ENCODE data around the gene KLHL29.

The KLHL29 gene

DNA sequence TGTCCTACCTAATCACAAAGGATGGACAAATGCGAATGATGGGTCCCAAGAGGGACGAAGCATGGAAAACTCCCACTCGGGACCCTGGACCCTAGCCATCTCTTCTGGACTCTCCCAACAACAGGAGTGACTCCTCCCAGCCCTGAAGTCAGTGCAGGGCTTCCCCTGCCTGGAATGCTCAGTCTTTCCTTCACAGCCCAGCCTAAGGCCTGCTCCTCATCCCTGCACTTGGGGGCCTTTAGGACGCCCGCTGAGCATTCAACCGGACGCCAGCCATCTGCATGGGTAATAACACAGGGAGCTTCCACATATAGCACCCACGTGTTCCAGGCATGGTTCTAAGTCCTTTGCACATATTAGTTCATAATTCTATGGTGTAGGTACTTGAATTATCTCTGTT lies 237.5 kb downstream of the KLHL29 start:
- DNase-seq = no peak

DNA sequence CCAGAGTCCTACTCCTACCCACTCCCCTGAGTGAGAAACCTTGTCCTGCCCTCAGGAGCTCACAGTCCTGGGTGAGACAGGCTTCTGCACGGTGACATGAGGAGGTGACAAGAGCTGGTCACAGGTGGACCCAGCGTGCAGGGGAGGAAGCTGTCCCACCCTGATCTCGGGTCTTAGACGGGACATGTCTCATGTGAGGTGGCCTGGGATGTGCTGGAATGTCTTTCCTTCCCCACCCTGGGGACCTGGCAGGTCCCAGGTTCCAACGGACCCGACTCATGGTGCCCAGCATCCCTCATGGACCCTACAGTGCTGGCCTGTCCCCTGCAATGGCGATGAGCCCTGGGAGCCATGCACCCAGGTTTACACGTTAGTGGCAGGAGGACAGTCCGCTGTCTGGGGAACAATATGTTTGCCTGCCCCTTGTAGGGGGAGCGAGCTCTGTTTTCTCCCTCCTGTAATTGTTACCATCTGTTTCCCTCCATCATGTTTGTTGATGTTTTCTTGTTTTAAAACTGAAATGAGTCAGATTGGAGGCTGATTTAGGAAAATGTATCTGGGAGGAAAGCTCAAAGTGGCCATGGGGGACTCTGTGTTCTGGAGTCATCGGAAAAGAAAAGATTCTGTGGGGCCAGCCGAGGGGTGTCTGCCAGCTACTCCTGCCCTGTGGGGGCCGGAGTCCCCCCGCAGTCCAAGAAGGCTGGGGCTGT lies 238.1 kb downstream of the KLHL29 start:
- no peak for DNase-seq

DNA sequence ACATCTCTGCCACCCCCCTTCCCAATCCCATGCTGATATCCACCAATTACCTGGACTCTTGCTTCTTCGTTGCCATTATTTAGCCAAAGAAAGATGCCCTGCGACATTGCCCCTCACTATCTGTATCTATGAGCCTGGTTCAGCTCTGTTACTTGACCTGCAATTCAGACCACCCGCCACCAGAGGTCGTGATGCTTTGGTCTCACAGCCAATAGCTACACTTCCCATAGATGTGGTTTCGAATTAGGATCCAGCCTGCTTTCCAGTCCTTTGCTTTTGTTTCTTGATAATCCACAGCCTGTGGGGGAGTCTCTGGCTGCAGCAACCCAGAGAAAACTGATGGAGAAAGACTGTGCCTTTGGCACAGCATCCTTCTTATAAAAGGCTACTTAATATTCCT lies 239.4 kb downstream of the KLHL29 start:
- DNase-seq = no peak

DNA sequence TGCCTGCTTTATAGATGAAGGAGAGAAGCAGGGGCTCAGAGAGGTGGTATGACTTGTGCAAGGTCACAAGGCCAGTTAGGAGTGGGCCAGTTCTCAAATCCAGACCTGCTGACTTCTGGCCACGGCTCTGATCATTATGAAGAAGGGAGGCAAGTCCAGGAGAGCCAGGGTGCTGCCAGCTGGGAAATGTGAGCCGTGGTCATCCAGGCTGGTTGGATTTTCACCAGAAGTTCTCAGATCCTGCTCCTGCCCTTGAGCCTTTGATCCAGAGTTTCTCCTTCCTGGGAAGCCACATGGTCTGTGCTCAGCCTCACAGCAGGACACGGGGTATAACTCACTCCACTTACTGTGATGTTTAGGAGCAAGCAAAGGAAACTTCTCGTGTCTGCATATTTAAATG lies 239.9 kb downstream of the KLHL29 start:
- DNase-seq = no peak

DNA sequence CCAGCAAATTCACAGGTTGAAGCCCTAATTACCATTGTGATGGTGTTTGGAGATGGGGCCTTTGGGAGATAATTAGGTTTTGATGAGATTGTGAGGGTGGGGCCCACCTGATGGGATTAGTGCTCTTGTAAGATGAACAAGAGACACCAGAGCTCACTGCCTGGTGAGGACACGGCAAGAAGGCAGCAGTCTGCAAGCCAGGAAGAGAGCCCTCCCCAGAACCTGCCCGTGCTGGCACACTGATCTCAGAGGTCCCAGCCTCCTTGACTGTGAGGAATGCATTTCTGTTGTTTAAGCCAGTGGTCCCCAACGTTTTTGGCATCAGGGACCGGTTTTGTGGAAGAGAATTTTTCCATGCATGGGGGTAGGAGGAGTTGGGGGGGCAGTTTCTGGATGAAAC lies 240.7 kb downstream of the KLHL29 start:
- DNase-seq = no peak

DNA sequence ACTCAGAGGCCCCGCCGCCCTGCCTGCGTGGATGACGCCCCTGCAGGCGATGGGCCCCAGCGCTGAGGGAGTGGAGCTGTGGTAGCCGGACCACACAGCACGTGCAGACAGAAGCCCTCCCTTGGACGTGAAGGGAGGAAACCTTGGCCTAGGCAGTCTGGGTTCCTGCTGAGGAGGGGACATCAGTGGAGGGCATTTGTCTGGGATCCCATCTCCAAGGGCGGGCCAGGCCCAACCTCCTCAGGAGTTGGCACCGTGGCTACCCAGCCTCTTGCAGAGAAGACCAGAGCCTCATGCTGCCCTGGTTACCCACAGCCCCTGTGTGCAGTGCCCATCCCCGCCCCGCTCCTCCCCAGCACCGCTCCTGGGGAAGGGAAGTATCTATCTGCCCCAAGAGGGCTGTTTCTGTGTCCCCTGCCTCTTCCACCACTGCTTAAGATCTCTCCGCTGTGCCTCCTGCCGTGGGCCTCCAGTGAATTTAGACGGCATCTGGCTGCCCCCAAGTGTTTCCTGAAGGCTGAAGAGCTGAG lies 241.8 kb downstream of the KLHL29 start:
- DNase-seq = no peak

DNA sequence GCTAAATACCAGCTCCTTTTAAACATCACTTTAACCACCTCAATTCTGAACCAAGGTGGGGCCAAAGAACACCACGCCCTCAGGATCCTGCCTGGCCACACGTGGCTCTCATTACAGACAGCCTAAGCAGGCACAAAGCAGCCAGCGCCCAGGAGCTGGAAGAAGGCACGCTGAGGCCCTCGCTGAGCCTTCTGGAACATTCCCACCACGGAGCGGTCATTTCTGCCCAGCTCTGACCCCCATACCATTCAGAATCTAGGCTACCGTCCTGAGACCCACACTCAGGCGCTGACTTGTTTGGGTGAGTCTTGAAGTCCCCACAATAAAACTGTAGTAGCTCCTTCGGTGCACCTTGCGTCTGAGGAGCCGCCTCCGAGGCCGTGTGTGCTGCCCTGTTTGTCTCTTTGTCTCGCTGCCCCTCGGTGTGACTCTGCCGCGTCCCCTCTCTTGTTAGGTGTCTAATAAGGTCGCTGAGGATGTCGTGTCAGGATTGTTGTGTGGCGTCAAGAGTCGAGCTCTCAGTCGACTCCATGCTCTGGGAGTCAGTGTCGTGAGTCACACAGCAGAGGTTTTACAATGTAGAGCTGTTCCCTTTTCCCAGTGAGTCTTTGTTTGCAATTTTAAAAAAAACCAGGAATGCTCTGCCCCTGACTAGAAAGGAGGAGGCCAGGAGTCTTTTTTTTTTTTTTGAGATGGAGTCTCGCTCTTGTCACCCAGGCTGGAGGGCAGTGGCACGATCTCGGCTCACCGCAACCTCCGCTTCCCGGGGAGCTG lies 242.4 kb downstream of the KLHL29 start:
- no peak for DNase-seq

DNA sequence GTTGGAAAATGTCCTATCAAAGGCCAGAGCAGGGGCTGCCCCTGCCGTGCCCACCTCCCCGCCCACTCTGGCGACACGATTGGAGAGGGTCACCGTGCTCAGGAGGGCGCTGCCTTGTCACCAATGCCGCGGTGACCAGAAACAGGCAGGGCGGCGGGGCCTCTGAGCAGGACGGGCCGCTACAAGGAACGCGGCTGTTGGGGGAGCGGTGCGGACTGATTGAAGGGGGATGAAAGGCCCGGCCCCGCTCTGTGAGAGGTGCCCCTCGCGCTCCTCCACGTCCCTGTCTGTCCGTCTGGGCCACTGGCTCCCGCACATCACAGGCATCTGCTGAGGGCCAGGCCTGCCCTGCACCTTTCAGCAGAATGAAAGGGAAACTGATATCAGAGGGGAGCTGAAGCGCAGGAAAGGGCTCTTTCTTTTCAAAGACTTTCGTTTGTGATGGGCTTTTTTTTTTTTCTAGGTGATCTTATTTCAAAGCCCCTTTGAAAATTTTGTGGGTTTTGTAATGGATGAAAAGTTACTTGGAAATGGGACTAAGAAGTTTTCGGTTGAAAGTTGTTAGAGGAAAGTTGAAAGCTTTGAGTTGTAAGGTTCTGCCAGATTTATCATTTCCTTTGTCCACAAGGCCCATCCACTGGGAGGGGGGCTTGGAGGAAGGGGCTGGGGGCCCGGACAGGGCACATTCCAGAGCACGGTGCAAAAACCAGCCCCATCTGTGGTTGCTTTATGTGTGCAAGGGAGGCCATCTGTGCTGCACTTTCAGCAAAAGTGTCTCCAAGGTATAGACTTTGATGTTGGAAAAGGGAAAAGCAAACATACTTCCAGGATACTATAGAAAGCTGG lies 244.2 kb downstream of the KLHL29 start:
- no peak for DNase-seq

DNA sequence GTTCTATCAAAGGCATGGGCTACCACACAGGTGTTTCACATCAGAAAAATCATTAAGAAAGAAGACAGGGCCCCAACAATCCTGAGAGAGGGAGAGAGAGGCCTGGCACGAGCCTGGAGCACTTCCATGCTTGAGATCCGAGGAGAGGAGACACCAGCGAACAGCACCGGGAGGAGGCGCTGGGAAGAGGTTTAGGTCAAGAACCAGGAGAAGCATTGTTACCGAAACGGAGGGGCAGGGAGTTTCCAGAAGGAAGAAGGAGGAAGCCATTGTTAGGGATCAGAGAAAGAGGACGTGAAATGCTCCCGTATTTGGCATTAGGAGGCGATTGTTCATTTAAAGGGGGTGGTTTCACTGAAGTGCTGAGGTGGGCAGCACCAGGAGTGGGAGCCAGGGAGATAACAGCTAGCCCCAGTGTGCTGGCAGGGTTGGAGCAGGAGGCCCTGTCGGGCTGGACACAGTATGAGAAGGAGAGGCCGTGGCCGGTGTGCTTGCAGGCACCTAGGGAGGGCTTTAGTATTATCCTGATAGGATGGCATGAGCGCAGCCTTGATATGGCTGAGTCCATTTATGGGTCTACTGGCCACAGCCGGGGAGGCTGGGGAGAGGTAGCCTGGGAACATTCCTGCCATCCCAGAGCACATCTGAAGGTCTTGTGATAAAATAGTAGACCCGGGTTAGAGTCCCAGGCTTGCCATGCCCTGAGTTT lies 244.9 kb downstream of the KLHL29 start:
- DNase-seq = no peak

DNA sequence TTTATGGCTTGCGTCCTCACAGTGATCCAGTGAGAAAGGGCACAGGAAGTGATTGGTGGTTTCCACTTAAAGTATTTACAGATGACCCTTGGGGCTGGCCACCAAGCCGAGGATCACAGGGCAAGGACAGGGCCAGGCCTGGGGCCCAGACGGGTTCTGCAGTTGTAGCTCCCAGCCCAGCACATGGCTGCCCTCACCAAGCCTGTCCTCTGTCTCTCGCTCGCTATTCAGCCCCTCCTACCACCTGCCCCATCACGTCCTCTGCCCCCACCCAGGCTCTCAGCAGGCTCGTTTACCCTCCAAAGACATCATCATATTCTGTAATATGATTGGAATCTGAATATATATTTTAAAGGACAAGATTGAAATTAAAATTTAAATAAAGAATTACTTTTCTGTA lies 246.0 kb downstream of the KLHL29 start:
- no peak for DNase-seq

DNA sequence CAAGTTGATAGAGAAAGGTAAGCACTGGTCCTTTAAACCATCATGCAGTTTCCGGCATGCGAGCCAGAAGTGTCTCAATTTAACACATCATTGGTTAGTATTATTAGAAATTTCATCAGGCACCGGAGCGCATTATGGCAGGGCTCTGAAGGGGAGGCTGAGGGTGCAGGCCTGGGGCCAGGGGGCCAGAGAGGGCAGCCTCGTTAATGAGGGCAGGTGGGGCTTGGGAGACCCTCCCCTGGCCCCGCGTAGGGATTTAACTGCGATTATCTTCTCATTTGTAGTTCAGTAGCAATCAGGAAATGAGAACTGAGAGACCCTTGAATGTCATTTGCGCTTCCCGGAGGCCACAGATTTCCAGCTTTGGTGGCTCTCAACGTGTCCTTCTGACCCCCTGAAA lies 246.4 kb downstream of the KLHL29 start:
- DNase-seq = no peak

DNA sequence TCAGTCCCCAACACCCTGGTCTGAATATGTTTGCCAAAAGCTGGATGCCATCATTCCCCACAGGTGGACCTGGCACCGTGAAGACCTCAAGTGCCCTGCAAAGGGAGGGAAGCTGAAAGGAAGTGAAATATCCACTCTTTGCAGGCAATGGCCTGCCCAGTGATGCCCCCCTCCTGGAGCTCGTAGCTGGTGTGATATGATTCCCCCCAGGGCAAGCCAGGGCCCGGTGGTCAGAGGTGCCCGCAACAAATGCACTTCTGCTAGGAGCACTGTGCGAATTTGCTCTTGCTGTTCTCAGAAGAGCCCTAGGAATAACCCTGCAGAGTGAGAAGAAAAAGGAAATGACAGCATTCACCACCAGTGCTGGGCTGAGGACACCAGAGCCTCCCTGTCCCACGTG lies 247.4 kb downstream of the KLHL29 start:
- DNase-seq = no peak

DNA sequence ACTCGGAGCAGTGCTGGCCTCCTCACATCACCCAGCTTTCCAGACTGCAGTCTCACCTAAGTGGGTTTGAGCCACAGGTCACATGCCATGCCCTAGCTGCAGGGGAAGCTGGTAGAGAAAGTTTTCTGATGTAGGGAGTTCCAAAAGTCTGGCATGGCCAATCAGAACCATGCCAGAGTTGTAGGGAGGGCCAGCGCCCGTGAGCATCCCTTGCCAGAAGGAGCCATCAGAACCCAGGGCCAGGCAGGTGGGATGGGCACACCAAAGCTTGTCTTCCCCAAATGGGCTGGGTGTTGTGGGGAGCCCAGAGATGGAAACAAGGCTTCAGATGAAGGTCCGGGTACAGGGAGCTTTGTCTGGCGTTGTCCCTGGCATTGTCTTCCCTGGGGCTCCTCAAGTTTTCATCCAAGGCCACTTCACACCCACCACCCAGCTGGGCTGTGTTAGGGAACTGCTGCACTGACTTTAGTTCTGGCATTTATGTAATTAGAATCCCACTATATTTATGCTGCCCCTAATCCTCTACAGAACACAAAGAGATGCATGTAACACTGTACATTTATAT lies 247.9 kb downstream of the KLHL29 start:
- DNase-seq = no peak

DNA sequence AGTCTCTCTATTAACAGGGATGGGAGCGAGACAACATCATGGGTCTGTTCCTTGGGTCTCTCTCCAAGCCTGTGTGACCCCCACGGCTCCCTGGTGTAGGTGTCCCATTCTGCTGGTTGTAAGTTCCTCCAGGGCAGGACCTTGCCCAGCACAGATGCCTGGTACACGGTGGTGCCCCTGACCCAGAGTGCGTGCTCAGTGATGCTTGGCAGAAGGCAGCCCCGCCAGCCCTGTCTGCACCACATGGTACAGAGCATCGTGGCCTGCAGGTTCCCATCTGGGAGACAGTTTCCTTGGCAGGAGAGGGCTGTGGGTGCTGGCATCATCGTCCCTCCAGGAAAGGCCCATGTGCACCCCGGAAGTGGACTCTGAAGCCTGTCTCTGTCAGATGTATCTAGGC lies 249.0 kb downstream of the KLHL29 start:
- no peak for DNase-seq

DNA sequence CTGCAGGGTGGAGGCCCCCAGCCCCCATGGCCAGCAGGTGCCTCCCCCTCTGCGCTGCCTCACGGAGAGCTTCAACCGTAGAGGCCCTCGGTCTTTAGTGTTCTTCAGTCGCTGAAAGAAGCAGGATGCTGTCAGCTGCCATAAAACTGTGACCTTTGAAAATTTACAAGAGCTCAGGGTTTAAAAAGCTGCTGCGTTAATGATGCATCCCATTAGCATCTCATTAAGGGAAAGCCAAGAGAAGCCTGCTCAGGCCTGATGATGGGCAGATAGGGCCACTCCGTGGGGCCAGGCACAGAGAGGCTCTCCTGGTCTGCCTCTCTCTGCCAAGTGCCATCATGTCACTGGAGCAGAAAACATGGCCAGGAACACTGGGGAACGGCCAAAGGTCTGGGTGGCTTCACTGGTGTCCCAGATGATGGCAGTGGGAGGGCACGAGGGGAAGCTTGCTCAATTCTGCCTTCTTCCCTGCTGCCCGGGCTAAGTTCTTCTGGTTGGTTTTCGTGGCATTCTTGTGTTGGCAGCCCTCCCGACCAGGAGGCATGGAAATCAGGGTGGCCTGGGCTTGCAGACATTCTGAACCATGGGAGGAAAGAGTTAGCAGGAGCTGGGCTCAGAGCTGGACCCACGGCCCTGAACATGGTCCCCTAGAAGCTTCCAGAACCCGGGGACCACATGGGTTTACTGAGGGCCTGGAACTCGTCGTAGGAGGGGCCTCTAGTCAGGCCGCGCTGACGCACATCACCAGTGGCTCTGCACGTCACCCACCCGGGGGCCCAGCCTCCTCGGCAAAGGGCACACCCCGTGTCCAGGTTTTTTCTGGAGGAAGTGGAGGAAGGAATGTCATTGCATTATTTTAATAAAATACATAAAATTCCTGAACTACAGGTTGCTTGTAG lies 250.7 kb downstream of the KLHL29 start:
- no peak for DNase-seq

DNA sequence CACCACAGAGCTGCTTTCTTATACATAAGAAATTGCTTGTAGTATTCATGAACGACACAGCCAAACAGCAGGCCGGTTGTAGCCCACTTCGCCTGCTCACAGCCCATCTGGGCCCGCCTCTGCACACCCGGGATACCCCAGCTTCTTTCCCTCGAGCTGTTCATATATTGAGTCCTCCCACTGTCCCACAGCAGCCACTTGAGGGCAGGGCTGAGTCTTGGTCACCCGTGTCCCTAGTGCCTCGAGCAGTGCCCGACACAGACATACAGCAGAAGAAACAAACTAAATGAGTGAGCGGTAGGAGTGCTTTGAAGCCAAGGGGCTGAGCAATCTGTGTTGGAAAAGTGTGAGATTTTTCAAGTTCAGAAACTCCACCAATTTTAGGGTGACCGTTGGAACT lies 251.4 kb downstream of the KLHL29 start:
- DNase-seq = no peak

DNA sequence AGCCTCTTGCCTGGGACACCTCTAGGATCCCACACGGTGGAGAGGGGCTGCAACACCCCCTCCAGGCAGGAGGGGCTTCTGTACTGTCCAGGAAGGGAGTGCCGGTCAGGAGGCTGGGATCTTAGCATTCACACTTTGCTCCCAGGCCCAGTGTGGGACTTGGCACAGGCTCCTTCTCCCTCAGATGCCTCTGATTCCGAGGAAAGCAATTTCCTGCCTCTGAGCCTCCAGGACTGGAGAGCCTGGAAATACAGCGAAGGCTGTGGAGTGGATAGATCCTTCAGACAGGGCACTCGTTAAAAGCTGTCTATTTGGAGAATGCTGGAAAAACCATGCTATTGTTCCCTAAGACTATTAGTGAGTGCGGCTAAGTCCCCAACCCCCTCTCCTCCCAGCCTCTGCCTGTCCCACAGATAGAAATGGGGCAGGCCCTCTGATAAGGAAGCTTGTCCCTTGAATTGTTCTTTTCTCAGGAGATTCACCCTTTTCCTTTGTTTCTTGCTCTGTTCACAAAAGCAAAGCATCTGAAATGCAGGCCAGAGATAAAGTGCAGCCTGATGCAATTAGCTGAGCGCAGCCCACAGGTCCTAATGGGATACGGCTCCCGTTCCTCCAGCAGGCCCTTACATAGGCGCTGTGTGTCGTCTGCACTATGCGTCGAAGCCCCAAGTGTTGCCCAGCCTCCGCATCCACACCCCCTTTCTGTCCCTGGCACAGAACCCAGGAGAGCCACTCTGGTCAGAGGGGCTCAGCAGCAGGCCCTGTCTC lies 252.2 kb downstream of the KLHL29 start:
- no peak for DNase-seq

DNA sequence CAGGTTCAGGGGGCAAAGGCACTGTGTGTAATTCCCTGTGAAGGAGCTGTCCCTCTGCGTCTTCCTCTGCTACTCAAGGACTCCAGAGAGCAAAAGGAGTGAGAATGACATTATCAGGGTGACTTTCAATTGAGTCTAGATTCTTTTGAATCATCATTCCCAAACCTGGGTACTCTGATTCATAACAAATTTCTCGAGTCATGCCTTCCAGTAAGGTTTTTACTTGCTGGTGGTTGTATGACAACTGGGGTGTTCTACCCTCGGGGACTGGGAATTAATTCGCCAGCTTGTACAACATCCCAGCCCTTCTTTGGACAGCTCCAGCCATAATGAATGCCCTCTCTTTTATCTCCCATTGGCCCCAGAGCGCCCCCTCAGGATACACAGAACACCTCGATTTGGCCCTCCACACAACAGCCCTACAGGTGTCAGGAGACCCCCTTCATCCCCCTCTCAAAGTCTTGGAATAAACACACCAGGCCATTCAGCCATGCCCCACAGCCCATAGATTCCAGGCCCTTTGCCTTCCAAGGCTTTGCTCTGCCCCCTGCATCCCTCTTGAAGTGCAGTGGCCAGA lies 254.5 kb downstream of the KLHL29 start:
- no peak for DNase-seq

DNA sequence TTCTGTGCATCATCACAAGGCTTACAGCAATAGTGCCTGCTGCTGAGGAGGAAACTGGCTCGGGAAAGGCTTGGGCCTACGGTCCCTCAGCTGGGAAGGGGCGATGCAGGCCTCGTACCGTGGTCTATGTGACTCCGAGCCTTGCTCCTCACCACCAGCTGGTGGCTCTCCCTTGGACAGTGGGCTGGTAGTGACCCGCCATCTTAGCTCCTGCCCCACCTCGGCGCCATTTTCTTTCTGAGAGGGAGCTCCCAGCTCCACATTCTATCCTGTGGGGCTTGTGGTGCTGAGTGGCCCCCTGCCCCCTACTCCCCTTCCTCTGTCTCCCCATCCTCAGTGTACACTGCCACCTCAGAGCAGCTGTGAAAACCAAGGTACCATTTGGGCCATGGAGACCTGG lies 255.7 kb downstream of the KLHL29 start:
- no peak for DNase-seq

DNA sequence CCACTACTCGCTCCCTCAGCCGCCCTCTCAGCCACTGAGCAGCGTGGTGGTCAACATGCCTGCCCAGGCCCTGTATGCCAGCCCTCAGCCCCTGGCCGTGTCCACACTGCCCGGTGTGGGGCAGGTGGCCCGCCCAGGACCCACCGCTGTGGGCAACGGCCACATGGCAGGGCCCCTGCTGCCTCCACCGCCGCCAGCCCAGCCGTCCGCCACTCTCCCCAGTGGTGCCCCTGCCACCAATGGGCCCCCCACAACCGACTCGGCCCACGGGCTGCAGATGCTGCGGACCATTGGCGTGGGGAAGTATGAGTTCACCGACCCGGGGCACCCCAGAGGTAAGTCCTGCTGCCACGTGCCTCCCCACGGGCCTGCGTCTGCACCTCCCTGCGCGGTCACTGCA lies 257.5 kb downstream of the KLHL29 start:
- no peak for DNase-seq

All from NCI-H1930 (cell line).